Uterus (tissue), 2 donors: ENCODE data around the gene RAB11FIP4.

Source experiments
- POLR2A ChIP-seq, 2 donors: fragments of 450-650 bp; IDR thresholded peaks; one replicate each; pipeline ENCODE4 v1.6.1; 2016; ENCODE audit warnings: antibody characterized with exemption in 2 of 2, mild to moderate bottlenecking in 1 of 2, moderate library complexity in 1 of 2
- TF ChIP-seq, protein P1 (sequence below), 4 experiments: fragments of 200-600 bp in 2 of 4; fragments of 450-650 bp in 2 of 4; sonication (generic) in 2 of 4; IDR thresholded peaks; one replicate each; pipeline ENCODE4 v1.5.1; 2016 to 2019; ENCODE audit warnings: antibody characterized with exemption in 4 of 4, mild to moderate bottlenecking in 2 of 4, moderate library complexity in 1 of 4

DNA sequence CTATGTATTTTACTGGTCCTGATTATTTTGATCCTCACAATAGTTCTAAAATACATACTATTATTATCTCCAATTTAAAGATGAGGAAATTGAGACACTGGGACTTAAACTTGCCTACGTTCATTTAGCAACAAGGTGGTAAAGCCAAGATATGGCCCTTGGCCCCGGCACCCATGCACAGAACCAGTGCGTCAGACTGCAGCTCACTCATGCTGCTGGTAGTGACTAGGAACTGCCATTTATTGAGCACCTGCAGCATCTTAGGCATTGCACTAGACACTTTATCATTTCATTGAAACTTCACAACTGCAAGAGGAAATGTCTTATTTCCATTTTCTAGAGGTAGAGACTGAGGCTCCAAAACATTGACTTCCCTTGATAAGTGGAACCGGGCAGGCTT lies 93.3 kb downstream of the RAB11FIP4 start:
- TF ChIP-seq, protein P1, sequence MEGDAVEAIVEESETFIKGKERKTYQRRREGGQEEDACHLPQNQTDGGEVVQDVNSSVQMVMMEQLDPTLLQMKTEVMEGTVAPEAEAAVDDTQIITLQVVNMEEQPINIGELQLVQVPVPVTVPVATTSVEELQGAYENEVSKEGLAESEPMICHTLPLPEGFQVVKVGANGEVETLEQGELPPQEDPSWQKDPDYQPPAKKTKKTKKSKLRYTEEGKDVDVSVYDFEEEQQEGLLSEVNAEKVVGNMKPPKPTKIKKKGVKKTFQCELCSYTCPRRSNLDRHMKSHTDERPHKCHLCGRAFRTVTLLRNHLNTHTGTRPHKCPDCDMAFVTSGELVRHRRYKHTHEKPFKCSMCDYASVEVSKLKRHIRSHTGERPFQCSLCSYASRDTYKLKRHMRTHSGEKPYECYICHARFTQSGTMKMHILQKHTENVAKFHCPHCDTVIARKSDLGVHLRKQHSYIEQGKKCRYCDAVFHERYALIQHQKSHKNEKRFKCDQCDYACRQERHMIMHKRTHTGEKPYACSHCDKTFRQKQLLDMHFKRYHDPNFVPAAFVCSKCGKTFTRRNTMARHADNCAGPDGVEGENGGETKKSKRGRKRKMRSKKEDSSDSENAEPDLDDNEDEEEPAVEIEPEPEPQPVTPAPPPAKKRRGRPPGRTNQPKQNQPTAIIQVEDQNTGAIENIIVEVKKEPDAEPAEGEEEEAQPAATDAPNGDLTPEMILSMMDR (IDR thresholded peaks at IDR 0.05) = no peak
- TF ChIP-seq POLR2A (IDR thresholded peaks at IDR 0.05) = no peak
